SK-N-SH treated with all-trans-retinoic acid at 6 μM for 48 hours (cell line): ENCODE measurements around the gene TMOD3.

ENCODE experiments used
- ATAC-seq: fragments of 200-7000 bp; cut with Tn5 transposase; 3 replicates; pipeline ENCODE4 v1.9.1; 2020; ENCODE audit warnings: mild to moderate bottlenecking, moderate library complexity
- ARNTL ChIP-seq: fragments of 450-650 bp; formaldehyde crosslinking; IDR thresholded peaks from 2 replicates; pipeline ENCODE4 v1.5.0; 2020; ENCODE audit warnings: low read depth, mild to moderate bottlenecking, moderate library complexity, borderline replicate concordance
- CREB5 ChIP-seq: fragments of 250-450 bp; sonication (Bioruptor Pico); IDR thresholded peaks from 2 replicates; pipeline ENCODE4 v1.5.1; 2020; ENCODE audit warnings: low read depth, mild to moderate bottlenecking, moderate library complexity
- CSDC2 ChIP-seq: fragments of 250-450 bp; sonication (Bioruptor Pico); IDR thresholded peaks from 2 replicates; pipeline ENCODE4 v1.5.0; 2020; ENCODE audit warnings: mild to moderate bottlenecking, moderate library complexity
- CSRNP3 ChIP-seq: fragments of 250-450 bp; sonication (Bioruptor Pico); IDR thresholded peaks from 2 replicates; pipeline ENCODE4 v1.5.1; 2021; ENCODE audit warnings: mild to moderate bottlenecking, moderate library complexity
- ISL1 ChIP-seq: fragments of 250-450 bp; sonication (Bioruptor Pico); IDR thresholded peaks from 2 replicates; pipeline ENCODE4 v2.1.2; 2022; ENCODE audit warnings: mild to moderate bottlenecking, moderate library complexity
- OSR1 ChIP-seq: fragments of 250-450 bp; sonication (Bioruptor Pico); IDR thresholded peaks from 2 replicates; pipeline ENCODE4 v1.8.0; 2022; ENCODE audit warnings: moderate library complexity, mild to moderate bottlenecking, inconsistent platforms
- PATZ1 ChIP-seq: fragments of 250-450 bp; sonication (Bioruptor Pico); IDR thresholded peaks from 2 replicates; pipeline ENCODE4 v1.8.0; 2020; ENCODE audit warnings: mild to moderate bottlenecking, moderate library complexity, borderline replicate concordance
- PPARA ChIP-seq: fragments of 250-450 bp; sonication (Bioruptor Pico); IDR thresholded peaks from 2 replicates; pipeline ENCODE4 v1.5.0; 2020; ENCODE audit warnings: mild to moderate bottlenecking, borderline replicate concordance
- RARB ChIP-seq: fragments of 250-450 bp; sonication (Bioruptor Pico); IDR thresholded peaks from 2 replicates; pipeline ENCODE4 v1.8.0; 2021; ENCODE audit warnings: mild to moderate bottlenecking, moderate library complexity
- SNAI2 ChIP-seq: fragments of 250-450 bp; sonication (Bioruptor Pico); IDR thresholded peaks from 2 replicates; pipeline ENCODE4 v1.5.0; 2020; ENCODE audit warnings: mild to moderate bottlenecking, moderate library complexity
- TCF4 ChIP-seq: fragments of 250-450 bp; sonication (Bioruptor Pico); IDR thresholded peaks from 2 replicates; pipeline ENCODE4 v1.8.0; 2021; ENCODE audit warnings: mild to moderate bottlenecking, moderate library complexity, borderline replicate concordance
- TOX ChIP-seq: fragments of 250-450 bp; sonication (Bioruptor Pico); IDR thresholded peaks from 2 replicates; pipeline ENCODE4 v1.8.0; 2021; ENCODE audit warnings: mild to moderate bottlenecking, moderate library complexity, borderline replicate concordance
- TSHZ2 ChIP-seq: fragments of 250-450 bp; sonication (Bioruptor Pico); IDR thresholded peaks from 2 replicates; pipeline ENCODE4 v1.5.0; 2020; ENCODE audit warnings: mild to moderate bottlenecking, moderate library complexity
- ZC3H10 ChIP-seq: fragments of 250-450 bp; sonication (Bioruptor Pico); IDR thresholded peaks from 2 replicates; pipeline ENCODE4 v1.5.1; 2021; ENCODE audit warnings: mild to moderate bottlenecking, moderate library complexity
- ZFP3 ChIP-seq: fragments of 250-450 bp; sonication (Bioruptor Pico); IDR thresholded peaks from 2 replicates; pipeline ENCODE4 v1.5.0; 2020; ENCODE audit warnings: mild to moderate bottlenecking, moderate library complexity
- ZFP30 ChIP-seq: fragments of 450-650 bp; formaldehyde crosslinking; IDR thresholded peaks from 2 replicates; pipeline ENCODE4 v1.5.0; 2022; ENCODE audit warnings: mild to moderate bottlenecking, moderate library complexity
- ZNF565 ChIP-seq: fragments of 450-650 bp; formaldehyde crosslinking; conservative IDR thresholded peaks from 2 replicates; pipeline ENCODE4 v1.5.0; 2020; ENCODE audit warnings: low read depth, mild to moderate bottlenecking, moderate library complexity
- ZNF70 ChIP-seq: fragments of 450-650 bp; formaldehyde crosslinking; IDR thresholded peaks from 2 replicates; pipeline ENCODE4 v1.5.0; 2020; ENCODE audit warnings: mild to moderate bottlenecking, moderate library complexity
- ZNF8 ChIP-seq: fragments of 450-650 bp; formaldehyde crosslinking; IDR thresholded peaks from 2 replicates; pipeline ENCODE4 v1.5.0; 2020; ENCODE audit warnings: mild to moderate bottlenecking, moderate library complexity
- TF ChIP-seq, protein P1 (sequence below): fragments of 250-450 bp; sonication (Bioruptor Pico); IDR thresholded peaks from 2 replicates; pipeline ENCODE4 v1.8.0; 2021; ENCODE audit warnings: low read depth, mild to moderate bottlenecking, moderate library complexity, borderline replicate concordance

Gene TMOD3

GRCh38 chr15:51802593-51802992 lies 26.9 kb upstream of the TMOD3 start (continued):
- TF ChIP-seq TSHZ2 (CRISPR knock-in tag) (no peak), ZC3H10 (CRISPR knock-in tag) (no peak), ZNF8 (CRISPR knock-in tag) (no peak), CREB5 (CRISPR knock-in tag) (no peak), ZNF70 (CRISPR knock-in tag) (no peak), OSR1 (no peak), ARNTL (CRISPR knock-in tag) (no peak), SNAI2 (no peak), CSDC2 (no peak), TOX (CRISPR knock-in tag) (no peak), ZFP3 (no peak)

GRCh38 chr15:51803965-51804364 lies 25.5 kb upstream of the TMOD3 start:
- TF ChIP-seq ZNF70 (CRISPR knock-in tag) (no peak), ZFP3 (no peak), ZFP30 (CRISPR knock-in tag) (no peak), TOX (CRISPR knock-in tag) (no peak), ZNF8 (CRISPR knock-in tag) (no peak), SNAI2 (no peak), RARB (CRISPR knock-in tag) (no peak), ZC3H10 (CRISPR knock-in tag) (no peak), ISL1 (CRISPR knock-in tag) (no peak), CREB5 (CRISPR knock-in tag) (no peak), PPARA (CRISPR knock-in tag) (no peak), CSDC2 (no peak)
- TF ChIP-seq, protein P1, sequence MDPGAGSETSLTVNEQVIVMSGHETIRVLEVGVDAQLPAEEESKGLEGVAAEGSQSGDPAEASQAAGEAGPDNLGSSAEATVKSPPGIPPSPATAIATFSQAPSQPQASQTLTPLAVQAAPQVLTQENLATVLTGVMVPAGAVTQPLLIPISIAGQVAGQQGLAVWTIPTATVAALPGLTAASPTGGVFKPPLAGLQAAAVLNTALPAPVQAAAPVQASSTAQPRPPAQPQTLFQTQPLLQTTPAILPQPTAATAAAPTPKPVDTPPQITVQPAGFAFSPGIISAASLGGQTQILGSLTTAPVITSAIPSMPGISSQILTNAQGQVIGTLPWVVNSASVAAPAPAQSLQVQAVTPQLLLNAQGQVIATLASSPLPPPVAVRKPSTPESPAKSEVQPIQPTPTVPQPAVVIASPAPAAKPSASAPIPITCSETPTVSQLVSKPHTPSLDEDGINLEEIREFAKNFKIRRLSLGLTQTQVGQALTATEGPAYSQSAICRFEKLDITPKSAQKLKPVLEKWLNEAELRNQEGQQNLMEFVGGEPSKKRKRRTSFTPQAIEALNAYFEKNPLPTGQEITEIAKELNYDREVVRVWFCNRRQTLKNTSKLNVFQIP (CRISPR knock-in tag) = no peak
- TF ChIP-seq, all 23 proteins: peak for 0
- no peak for ATAC-seq

GRCh38 chr15:51806123-51806522 lies 23.3 kb upstream of the TMOD3 start:
- no peak for ATAC-seq
- TF ChIP-seq ARNTL (CRISPR knock-in tag) = no peak
- no peak for TF ChIP-seq TCF4 (CRISPR knock-in tag)
- no peak for TF ChIP-seq CSRNP3
- no peak for TF ChIP-seq ISL1 (CRISPR knock-in tag)
- no peak for TF ChIP-seq ZNF565
- no peak for TF ChIP-seq ZFP30 (CRISPR knock-in tag)
- TF ChIP-seq ZC3H10 (CRISPR knock-in tag) = no peak
- TF ChIP-seq ZFP3 = no peak

GRCh38 chr15:51809457-51809856 lies 20.0 kb upstream of the TMOD3 start:
- TF ChIP-seq SNAI2 = no peak
- no peak for TF ChIP-seq ARNTL (CRISPR knock-in tag)
- no peak for TF ChIP-seq RARB (CRISPR knock-in tag)
- no peak for TF ChIP-seq PATZ1 (CRISPR knock-in tag)
- ATAC-seq = no peak
